ENCODE measurements around the gene TMEM184A. TPM values are rescaled to one million over a fixed set of nuclear protein-coding genes. Genes with fewer than 3 reads are reported as not detected.

Gene TMEM184A
- total RNA-seq, 1 donor from 2014 or later = 22.1 TPM

GRCh38 chr7:1539181-1539881 is 16.7 kb downstream of the TMEM184A start:
- no peak for DNase-seq

- no peak for DNase-seq
Observed at GRCh38 chr7:1538544-1539180, 17.3 kb downstream of the TMEM184A start.

DNA sequence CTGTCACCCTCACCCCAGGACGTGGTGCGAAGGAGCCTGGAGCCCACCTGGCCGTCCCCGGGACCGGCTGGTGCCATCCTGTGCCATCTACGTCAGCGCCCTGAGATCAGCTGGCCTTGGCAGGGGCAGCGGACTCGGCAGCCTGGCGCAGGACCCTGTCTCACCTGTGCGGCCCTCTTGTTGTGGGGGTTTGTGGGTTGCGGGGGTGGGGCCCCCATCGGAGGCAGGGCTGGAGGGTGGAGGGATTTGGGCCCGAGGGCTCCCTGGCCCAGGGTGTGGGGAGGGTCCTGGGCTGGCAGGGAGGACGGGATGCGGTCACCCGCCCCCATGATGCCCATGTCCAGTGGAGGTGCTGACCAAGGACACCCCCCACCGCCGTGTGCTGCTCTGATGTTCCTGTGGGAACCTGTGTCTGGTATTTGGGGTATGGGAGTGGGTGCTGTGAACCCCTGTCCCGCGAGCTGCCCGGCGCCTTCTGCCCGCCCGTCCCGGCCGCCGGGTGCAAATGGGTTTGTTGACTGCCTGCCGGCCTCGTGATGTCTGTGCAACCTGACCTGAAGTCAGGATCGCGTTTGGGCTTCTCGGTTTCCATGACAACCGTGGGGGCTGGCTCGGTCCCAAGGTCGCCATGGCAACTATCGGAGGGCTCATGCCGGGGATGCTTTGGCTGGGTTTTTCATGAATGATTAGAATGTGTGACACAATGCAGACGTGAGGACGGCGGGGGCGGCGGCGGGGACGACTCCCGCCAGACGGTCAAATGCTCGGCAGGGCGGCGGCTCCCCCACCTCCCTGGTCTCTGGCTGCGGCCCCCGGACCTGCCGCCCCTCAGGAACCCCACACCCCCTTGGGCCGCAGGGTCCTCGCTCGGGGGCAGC is 18.2 kb downstream of the TMEM184A start:
- peak; percentile 89 for DNase-seq

- DNase-seq = peak; percentile 98
Observed at GRCh38 chr7:1536743-1537534, 19.1 kb downstream of the TMEM184A start.

DNA sequence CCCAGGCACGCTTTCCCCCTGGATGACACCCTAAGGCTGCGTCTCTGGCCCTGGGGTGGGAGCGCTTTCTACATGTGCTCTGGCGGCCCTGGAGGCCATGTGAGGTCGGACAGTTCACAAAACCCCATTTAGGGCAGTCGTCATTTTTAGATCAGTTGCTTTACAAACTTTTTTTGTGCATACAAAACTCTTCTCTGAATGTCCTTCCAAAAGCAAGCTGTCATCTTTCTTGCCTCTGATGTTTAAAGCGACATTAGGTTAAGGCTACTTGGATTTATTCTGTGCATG is 19.6 kb downstream of the TMEM184A start:
- no peak for DNase-seq

DNA sequence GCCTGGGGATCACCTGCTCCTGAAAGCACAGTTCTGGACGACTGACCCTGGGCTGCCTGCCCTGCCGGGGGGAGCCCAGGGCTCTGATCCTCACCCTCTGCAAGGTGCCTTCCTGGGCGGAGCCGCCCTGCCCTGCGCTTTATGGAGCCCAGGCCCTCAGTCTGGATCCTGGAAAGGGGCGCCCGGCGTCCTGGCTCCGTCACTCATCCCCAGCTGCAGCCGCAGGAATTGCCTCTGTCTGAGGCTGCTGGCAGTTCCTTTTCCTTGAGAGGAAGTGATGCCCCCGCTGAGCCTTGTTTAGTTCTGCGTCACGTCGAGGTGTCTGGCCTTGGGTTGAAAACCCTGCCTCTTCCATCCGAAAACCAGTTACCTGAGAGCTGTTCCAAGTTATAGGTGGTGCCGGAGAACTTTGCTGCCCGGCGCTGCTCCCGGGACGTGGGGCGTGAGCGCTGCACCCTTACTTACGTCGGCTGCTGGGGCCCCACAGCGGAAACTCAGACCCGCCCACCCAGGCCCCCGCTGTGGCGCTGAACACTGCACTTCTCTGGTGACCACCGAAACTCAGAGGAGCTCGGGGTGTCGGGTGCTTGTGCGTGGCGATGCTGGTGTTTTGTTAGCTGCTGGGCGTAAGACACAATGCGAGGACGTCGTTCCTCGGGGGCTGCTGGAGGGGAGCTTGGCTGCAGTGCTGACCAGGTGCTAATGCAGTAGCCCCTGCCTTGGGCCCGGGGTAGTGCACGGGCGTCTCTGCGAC is 20.1 kb downstream of the TMEM184A start:
- no peak for DNase-seq

DNA sequence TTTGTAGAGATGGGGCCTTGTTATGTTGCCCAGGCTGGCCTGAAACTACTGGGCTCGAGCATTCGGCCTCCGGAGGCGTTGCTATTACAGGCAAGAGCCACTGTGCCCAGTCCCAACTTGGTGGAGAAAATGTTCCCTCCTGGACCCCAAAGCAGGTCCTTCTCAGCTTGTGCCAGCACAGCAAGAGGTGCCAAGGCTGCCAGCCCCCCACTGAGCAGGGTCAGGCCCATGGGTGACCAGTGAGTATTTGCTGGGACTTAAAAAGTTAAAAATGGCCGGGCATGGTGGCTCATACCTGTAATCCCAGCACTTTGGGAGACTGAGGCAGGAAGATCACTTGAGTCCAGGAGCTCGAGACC is 20.9 kb downstream of the TMEM184A start:
- no peak for DNase-seq

DNA sequence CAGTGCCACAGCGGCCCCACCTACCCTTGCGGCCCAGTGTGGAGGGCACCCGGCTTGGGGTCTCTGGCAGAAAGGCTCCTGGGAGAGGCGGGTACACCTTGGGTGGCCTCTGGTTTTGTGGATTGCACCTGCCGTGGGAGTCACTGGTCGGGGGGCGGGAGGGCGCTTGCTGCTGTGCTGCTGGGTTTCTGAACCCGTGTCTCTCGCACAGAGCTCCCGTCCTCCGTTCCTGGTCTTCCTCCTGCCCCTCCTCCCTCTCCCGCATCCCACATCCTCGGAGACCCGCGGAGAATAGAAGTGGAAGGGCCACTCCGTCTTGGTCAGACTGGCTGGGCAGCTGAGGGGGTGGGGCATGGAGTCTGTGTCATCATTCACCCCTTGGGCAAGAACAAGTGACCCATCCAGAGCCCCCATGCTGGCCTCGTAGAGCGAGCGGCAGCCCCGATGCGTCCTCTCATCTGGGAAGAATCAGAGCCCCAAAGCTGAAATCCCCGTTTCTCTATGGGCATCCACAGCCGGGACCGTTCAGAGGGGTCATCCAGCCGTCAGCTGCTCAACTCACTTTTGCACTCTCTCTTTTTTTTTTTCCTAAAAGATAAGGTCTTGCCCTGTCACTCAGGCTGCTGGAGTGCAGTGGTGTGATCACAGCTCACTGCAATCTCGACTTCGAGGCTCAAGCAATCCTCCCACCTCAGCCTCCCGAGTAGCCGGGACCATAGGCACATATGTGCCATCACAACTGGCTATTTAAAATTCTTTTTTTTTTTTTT is 21.5 kb downstream of the TMEM184A start:
- DNase-seq = no peak

- DNase-seq = peak; percentile 40
Observed at GRCh38 chr7:1533547-1534329, 22.3 kb downstream of the TMEM184A start.

GRCh38 chr7:1533255-1533546 is 22.8 kb downstream of the TMEM184A start:
- DNase-seq = peak; percentile 18

- DNase-seq = peak; percentile 81
Observed at GRCh38 chr7:1532456-1533254, 23.4 kb downstream of the TMEM184A start.

GRCh38 chr7:1531979-1532455 is 24.0 kb downstream of the TMEM184A start:
- peak; percentile 39 for DNase-seq

DNA sequence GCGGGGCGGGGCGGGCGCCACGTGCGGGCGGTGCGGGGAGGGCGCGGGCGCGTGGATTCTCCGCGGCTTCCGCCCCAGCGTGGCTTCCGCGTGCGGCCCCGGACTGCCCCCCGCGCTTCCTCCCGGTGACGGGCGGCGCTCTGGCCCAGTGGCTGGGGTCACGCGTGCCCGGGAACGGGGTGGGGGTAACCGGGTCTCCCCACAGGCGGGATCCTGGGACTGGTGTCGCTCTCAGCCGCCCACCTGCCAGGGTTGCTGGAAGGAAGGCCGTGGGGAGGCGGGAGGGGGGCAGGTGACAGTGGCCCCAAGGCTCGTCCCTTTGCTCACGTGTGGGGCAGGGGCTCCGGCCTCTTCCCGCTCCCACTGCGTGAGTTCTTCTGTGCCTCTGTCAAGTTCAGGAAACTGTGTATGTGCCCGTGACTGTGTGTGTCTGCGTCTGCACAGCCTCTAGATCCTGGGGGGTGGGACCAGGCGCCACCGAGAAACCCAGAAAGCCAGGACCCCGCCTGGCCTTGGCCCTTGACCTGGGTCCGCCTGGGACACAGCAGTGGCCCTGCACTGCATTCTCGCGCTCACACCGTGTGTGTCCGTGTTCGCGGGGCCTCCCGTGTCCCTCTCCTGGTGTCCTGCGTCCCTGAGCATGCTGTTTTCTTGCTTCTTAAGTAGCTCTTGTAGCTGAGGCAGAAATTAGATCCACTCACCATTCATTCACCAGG is 24.6 kb downstream of the TMEM184A start:
- DNase-seq = peak; percentile 23

DNA sequence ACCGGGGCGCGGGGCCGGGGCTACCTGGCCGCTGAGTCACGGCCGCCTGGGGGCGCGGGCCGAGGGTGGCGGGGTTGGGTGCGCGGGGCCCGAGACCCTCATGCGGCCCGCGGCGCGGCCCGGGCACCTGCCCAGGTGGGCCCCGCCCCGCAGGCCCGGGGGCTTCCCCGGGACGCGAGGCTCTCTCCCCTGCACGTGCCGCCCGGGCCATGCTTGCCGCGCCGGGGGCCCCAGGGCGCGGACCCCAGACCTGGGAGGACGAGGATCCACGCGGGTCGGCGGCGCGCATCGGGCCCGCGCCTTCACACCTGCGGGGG is 25.1 kb downstream of the TMEM184A start:
- DNase-seq = no peak

GRCh38 chr7:1529383-1530116 is 26.5 kb downstream of the TMEM184A start:
- no peak for DNase-seq

- no peak for DNase-seq
Observed at GRCh38 chr7:1526271-1526754, 29.7 kb downstream of the TMEM184A start.

- no peak for DNase-seq
Observed at GRCh38 chr7:1525409-1525808, 30.6 kb downstream of the TMEM184A start.

- no peak for DNase-seq
Observed at GRCh38 chr7:1523844-1524243, 32.2 kb downstream of the TMEM184A start.

Measured in tongue (tissue), 2 donors.